ENCODE results near the gene CYBA. TPM values are rescaled to one million over a fixed set of nuclear protein-coding genes. Genes with fewer than 3 reads are reported as not detected.

The CYBA gene
- total RNA-seq, 1 donor from 2014 or later = 222 TPM

DNA sequence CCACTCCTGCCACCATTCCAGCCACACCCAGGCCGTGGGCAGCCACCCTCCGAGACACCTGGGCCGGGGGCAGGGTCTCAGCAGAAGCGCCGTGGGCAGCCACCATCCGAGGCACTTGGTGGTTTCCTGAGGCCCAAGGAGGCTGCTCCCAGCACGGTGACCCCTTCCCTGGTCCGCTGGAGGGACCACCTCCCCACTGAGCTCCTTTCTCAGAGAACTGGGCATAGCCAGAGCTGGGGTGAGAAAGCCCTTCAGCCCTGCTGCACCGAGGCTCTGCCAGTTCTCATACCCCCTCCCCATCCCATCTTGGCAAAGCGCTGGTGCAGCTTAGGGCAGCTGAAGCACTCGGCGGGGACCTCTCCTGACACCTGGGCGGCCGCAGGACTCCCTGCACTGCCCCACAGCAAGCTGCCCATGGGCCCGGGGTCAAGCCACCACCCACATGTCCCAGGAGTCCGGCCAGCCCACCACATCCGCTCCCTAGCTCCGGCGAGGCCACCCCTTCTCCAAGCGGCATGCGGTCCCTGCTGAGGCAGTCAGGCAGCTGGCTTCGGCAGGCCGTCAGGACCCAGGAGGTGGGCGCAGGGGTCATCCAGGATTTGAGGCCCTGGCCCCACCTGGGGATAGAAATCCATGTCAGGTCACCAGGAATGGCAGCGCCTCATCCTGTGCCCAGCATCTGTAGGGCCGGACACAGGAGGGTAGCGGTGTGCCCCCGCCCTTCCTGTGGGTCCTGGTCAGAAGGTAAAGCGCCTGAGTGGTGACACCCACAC is 1.3 kb upstream of the CYBA start:
- no peak for DNase-seq
- Mint-ChIP-seq H3K27ac (peak overlapping the region; percentile 96), H3K4me1 (peaks cover 15% of the 10 kb centered on the region), H3K4me3 (peak overlapping the region; percentile 48), H3K27me3 (no peaks in the 10 kb centered on the region), H3K36me3 (ENCODE audit: low read depth) (peaks cover 19% of the 10 kb centered on the region), H3K9me3 (no peaks in the 10 kb centered on the region)
- intact Hi-C loops (cut with micrococcal nuclease) = loop anchor here (1.0 to 5.0 kb wide), 7 partner anchors 11 to 130 kb away; partner anchors contain the start of genes MVD and ZC3H18

DNA sequence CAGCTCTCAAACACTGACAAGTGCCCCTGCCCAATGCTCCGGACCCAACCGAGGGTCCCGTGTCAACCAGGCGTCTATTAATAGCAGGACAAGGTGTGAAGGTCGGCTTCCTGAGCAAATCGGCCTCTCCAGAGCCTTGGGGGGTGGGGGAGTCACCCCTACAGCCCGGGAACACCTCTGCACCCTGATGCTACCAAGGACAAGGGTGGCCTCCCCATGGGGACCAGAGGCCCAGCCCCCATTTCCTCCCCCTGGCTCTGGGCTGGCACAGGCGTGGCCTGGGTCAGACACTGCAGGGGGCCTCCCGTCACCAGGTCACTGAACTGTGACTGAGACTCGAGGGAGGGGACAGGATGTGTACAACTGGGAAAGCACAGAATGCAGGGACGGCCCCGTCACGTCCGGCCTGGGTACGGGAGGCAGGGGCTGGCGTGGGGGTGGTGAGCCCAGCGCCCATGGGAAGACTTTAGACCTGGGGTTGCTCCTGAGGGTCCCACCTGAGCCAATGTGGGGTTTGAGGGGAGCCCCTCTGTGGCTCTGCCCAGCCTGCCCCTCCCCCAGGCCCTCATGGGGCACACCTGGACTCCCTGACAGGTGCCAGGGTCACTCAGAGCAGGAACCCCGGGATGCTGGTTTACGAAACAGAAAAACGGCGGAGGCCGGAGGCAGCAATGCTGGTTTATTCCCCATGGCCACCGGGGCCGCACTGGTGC is 579 bp upstream of the CYBA start:
- Mint-ChIP-seq H3K4me1 (peaks cover 15% of the 10 kb centered on the region), H3K27me3 (no peaks in the 10 kb centered on the region), H3K27ac (peak overlapping the region; percentile 96), H3K9me3 (no peaks in the 10 kb centered on the region), H3K4me3 (peak overlapping the region; percentile 90), H3K36me3 (ENCODE audit: low read depth) (peaks cover 19% of the 10 kb centered on the region)
- peak; percentile 94 for DNase-seq
- intact Hi-C loops (cut with micrococcal nuclease) = loop anchor here (1.0 to 5.0 kb wide), 7 partner anchors 12 to 131 kb away; partner anchors contain the start of genes MVD and ZC3H18

DNA sequence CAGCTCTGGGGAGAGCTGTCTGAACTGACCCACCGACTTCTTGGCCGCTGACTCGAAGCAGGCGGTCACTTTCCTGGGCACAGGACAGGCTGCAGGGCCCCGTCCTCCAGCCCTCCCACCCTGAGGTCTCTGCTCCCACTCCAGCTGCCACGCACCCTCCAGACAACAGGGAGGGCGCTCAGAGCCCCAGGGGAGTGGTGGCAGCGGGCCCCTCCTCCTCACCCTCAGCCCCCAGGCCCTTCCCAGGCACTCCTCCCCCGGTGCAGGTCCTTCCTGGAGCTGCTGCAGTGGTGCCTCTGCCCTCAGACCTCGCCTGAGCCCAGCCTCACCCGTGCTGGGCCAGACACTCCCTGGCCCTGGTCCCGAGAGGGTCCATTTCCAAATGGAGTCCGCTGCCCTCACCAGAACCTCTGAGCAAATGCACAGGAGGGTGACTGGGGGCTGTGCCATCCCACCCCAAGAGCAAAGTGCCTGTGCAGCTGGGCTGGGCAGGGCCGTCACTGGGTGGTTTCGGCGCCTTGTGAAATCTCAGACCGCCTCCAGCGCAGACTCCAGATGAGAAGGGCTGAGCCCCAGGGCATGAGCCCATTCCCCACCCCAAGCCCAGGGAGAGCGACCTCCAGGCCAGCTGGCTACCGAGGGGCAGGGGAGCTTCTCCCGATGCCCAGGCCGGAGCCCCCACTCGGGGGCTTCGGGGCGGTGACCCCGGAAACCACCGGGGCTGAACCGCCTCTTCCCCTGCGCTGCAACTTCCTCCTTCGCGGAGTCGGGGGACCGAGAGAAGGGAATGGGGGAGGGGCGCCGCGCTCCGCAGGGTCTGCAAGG is 717 bp downstream of the CYBA start:
- peak overlapping the region; percentile 90 for H3K4me3 Mint-ChIP-seq
- no peaks in the 10 kb centered on the region for H3K27me3 Mint-ChIP-seq
- DNase-seq = peak; percentile 85

DNA sequence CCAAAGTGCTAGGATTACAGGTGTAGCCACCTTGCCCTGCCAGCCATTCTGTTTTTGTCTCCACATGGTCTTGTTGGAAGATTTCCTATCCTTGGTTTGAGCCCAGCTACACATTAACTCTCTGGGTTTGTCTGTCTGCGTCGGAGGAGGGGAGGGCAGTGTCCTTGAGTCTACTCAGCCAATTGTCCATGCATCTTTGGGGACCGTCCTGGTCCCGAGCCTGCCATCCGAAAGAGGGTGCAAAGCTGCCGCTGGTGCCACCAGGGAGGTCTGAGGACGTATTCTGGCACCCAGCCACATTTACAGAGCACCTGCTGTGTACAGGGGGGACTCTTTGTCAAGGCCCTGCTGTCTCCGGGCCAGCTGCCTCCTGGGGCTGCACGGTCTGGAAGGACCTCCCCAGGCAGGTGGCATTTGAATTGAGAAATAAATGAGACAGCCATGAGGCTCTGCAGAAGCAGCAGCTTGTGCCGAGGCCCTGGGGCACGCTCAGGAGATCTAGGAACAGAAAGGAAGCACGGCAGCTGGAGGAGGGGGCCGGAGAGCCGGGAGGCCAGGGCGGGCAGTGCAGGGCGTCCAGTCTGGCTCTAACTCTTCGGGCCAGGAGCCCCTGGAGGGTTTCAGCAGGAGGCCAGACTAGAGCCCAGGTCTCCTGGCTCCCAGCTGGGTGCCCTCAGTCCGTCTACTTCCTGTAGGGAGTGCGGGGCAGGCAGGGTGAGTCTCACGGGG is 1.5 kb downstream of the CYBA start:
- peak overlapping the region; percentile 90 for H3K4me3 Mint-ChIP-seq
- H3K27ac Mint-ChIP-seq = peak overlapping the region; percentile 78
- peaks cover 15% of the 10 kb centered on the region for H3K4me1 Mint-ChIP-seq
- H3K36me3 Mint-ChIP-seq (ENCODE audit: low read depth) = peaks cover 20% of the 10 kb centered on the region
- no peak for DNase-seq
- no peaks in the 10 kb centered on the region for H3K9me3 Mint-ChIP-seq
- H3K27me3 Mint-ChIP-seq = no peaks in the 10 kb centered on the region
- intact Hi-C loops (cut with micrococcal nuclease) = no loop called here

More for the DNA sequence above, 717 bp downstream of the CYBA start:
- peaks cover 18% of the 10 kb centered on the region for H3K36me3 Mint-ChIP-seq (ENCODE audit: low read depth)
- H3K4me1 Mint-ChIP-seq = peaks cover 15% of the 10 kb centered on the region
- intact Hi-C loops (cut with micrococcal nuclease) = loop anchor here (2.0 to 5.0 kb wide), 4 partner anchors 15 to 132 kb away; partner anchors contain the start of gene ZC3H18
- H3K9me3 Mint-ChIP-seq = no peaks in the 10 kb centered on the region
- peak overlapping the region; percentile 96 for H3K27ac Mint-ChIP-seq

DNA sequence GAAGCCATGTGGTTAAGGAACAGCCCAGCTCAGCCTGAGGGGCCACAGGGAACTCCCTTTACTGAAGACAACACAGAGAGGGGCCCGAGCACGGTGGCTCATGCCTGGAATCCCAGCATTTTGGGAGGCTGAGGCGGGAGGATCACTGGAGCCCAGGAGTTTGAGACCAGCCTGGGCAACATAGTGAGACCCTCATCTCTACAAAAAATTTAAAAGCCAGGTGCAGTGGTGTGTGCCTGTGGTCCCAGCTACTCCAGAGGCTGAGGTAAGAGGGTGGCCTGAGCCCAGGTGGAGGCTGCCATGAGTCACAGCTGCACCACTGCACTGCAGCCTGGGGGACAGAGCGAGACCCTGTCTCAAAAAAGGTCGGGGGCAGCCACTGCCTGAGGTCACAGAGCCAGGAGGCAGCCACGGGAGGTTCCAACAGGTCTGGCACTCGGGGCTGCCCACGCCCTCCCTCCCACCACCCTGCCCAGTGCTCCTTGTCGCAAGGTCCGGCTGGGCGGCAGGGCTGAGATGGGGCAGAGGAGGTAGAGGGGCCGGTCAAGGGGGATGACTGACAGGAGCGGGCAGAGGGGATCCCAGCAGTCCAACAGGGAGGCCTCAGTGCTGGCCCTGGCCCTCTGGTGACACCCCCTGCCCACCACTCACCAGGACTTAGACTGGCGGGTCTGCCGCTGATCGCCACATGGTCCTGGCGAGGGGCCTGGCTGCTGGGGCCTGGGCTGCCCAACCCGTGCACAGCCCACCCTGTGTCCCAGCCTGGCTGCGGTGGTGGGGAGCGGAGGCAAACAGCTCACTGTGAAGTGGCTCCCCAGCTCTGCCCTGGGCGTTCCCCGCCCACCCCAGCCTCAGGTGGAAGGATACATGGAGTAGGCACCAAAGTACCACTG is 3.4 kb downstream of the CYBA start:
- Mint-ChIP-seq H3K27ac (no peak overlapping the region), H3K4me3 (no peak overlapping the region), H3K36me3 (ENCODE audit: low read depth) (peaks cover 26% of the 10 kb centered on the region), H3K27me3 (no peaks in the 10 kb centered on the region), H3K4me1 (peaks cover 15% of the 10 kb centered on the region), H3K9me3 (no peaks in the 10 kb centered on the region)
- intact Hi-C loops (cut with micrococcal nuclease) = no loop called here
- no peak for DNase-seq

DNA sequence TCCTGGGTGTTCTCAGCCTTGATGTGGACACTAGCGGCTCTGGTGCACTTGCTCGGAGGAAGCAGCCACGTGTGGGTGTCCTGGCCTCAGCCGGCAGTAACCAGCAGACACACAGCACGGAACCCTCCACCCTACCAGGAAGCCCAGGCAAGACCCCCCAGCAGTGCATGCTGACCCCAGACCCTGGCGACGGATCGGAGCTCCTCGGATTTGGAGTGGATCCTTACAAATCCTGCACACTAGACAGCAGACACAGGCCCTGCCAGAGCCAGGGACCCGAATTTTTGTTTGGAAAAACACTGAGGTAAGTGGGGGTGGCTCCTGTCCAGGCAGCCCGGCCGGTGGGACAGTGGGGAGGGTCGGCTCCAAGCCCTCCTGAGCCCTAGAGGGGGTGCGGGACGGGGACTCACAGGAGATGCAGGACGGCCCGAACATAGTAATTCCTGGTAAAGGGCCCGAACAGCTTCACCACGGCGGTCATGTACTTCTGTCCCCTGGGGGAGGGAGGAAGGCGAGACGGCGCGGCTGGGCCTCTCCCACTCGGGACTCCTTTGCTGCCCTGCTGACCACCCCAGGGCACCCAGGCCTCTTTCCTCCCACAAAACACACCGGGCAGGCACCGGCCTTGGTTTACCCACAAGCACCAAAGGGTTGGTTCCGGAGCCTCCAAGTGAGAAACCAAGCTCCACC is 4.4 kb downstream of the CYBA start:
- Mint-ChIP-seq H3K4me3 (no peak overlapping the region), H3K4me1 (peaks cover 13% of the 10 kb centered on the region), H3K9me3 (no peaks in the 10 kb centered on the region), H3K36me3 (ENCODE audit: low read depth) (peaks cover 32% of the 10 kb centered on the region), H3K27me3 (no peaks in the 10 kb centered on the region), H3K27ac (no peak overlapping the region)
- intact Hi-C loops (cut with micrococcal nuclease) = no loop called here
- no peak for DNase-seq

DNA sequence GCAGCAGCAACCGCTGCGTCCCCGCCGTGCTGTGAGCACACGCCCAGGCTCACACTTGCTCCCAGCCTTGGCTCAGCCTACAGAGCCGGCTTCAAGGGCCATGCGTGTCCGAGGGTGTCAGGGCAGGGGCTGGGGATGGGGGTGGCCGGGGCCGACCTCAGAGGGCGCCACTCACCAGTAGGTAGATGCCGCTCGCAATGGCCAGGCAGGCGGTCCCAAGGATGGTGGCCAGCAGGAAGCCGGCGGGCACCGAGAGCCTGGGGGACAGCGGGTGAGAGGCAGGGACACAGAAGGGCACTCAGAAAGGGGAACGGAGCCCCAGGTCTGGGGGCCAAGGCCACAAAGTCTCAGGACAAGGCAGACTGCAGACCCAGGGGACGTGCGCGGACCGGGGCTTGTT is 4.9 kb downstream of the CYBA start:
- H3K36me3 Mint-ChIP-seq (ENCODE audit: low read depth) = peaks cover 30% of the 10 kb centered on the region
- H3K9me3 Mint-ChIP-seq = no peaks in the 10 kb centered on the region
- peaks cover 8% of the 10 kb centered on the region for H3K4me1 Mint-ChIP-seq
- peaks cover 1% of the 10 kb centered on the region for H3K27me3 Mint-ChIP-seq
- no peak for DNase-seq
- H3K4me3 Mint-ChIP-seq = no peak overlapping the region
- H3K27ac Mint-ChIP-seq = no peak overlapping the region
- intact Hi-C loops (cut with micrococcal nuclease) = no loop called here

DNA sequence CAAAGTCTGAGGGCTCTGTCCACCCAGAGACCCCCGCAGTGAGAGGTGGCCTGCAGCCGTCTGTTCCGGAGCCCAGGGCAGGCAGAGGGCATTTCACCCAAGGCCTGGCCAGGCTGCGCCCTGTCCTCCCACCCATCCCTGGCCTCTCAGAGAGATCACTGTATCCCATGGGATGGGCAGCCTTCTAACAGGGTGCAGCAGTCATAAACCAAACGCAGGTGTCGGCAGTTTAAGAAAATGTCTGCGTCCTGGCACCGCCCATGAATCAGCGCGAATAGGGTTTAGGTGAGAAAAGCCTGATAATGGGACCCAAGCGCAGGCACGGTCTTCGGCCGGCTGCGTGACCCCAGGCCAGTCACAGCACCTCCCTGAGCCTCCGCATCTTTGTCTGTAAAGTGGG is 5.4 kb downstream of the CYBA start:
- no peak overlapping the region for H3K4me3 Mint-ChIP-seq
- H3K36me3 Mint-ChIP-seq (ENCODE audit: low read depth) = peaks cover 29% of the 10 kb centered on the region
- H3K27me3 Mint-ChIP-seq = peaks cover 4% of the 10 kb centered on the region
- intact Hi-C loops (cut with micrococcal nuclease) = no loop called here
- peaks cover 8% of the 10 kb centered on the region for H3K4me1 Mint-ChIP-seq
- no peak for DNase-seq
- H3K9me3 Mint-ChIP-seq = no peaks in the 10 kb centered on the region
- no peak overlapping the region for H3K27ac Mint-ChIP-seq

DNA sequence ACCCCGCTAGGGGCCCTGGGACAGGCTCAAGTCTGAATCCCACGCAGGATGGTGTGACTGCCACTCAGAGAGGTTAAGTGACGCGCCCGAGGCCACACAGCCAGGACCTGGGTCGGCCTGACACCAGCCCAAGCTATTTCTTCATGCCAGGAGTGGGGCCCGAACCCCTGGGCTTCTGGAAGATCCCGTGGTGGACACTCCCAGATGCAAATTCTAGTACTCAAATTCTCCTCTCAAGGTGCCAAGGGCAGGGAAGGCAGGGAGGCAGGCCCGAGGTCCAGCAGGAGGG is 7.3 kb downstream of the CYBA start:
- Mint-ChIP-seq H3K27ac (no peak overlapping the region), H3K4me1 (peaks cover 6% of the 10 kb centered on the region), H3K9me3 (no peaks in the 10 kb centered on the region), H3K36me3 (ENCODE audit: low read depth) (peaks cover 23% of the 10 kb centered on the region), H3K4me3 (no peak overlapping the region), H3K27me3 (peaks cover 11% of the 10 kb centered on the region)
- DNase-seq = no peak
- intact Hi-C loops (cut with micrococcal nuclease) = no loop called here

DNA sequence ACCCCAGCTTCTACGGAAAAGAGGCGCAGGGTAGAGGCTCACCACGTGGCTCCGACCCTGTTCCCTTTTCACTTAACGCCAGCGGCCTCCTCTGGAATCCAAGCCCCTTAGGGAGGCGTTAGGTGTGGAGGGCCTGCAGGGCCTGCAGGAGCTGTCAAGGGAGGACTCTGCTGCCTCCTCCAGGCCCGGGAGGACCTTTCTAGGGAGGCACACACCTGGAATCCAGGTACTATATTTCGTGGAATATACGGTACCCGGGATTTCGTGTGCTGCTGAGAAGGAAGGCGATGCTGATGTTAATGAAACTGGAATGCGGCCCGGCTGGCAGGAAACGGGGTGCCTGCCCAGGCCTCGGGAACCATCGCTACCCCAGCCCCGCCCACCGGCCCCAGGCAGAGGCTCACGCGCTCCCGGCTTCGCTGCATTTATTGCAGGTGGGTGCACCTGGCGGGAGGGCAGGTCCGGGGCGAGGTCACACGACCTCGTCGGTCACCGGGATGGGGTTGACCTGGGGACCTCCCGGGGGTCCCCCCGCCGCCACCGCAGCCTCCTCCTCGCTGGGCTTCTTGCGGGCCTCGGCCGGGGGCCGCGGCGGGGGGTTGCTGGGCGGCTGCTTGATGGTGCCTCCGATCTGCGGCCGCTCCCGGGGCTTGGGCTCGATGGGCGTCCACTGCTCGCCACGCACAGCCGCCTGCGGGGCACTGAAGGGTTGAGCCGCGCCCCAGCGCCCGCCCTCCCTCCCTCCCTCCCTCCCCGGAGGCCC is 7.8 kb downstream of the CYBA start:
- peaks cover 6% of the 10 kb centered on the region for H3K4me1 Mint-ChIP-seq
- no peak for DNase-seq
- peaks cover 23% of the 10 kb centered on the region for H3K36me3 Mint-ChIP-seq (ENCODE audit: low read depth)
- peaks cover 16% of the 10 kb centered on the region for H3K27me3 Mint-ChIP-seq
- intact Hi-C loops (cut with micrococcal nuclease) = no loop called here
- H3K27ac Mint-ChIP-seq = no peak overlapping the region
- H3K9me3 Mint-ChIP-seq = no peaks in the 10 kb centered on the region
- H3K4me3 Mint-ChIP-seq = no peak overlapping the region

DNA sequence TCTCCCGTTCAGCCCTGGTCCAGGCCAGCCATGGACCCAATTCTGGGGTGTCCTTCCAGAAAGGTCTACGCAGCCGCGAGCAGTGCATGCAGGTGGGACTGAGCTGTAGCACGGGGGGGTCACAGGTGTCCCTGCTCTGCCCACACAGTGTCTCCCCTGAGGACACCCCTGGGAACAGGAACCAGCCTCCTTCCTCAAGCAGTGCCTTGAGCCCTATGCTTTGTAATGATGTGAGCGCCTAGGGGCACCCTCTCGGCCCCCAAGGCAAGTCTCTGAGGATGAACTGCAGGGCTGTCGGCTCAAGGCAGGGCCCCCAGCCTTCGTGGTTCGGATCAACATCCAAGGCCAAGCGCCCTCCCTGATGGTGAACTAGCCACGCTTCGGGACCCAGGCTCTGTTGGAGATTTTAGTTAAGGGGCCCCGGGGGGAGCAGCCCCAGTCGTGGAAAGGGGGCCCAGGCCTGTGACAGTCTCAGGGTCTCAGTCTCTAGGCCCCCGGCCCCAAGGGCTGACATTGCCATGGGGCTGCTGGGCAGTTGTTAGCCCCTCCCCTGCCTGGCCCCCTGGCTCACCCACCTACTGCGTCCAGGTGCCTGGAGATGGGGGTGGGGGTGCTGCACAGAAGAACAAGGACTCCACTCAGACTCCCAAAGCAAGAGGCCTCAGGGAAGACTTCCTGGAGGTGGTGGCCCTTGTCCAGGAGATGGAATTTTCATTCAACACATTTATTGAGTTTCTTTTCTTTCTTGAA is 10.2 kb downstream of the CYBA start:
- peaks cover 16% of the 10 kb centered on the region for H3K4me1 Mint-ChIP-seq
- peaks cover 23% of the 10 kb centered on the region for H3K36me3 Mint-ChIP-seq (ENCODE audit: low read depth)
- no peak overlapping the region for H3K27ac Mint-ChIP-seq

More for the DNA sequence above, 10.2 kb downstream of the CYBA start:
- no peaks in the 10 kb centered on the region for H3K9me3 Mint-ChIP-seq
- intact Hi-C loops (cut with micrococcal nuclease) = no loop called here
- no peak for DNase-seq
- H3K27me3 Mint-ChIP-seq = peaks cover 25% of the 10 kb centered on the region
- no peak overlapping the region for H3K4me3 Mint-ChIP-seq

Measured in activated CD4-positive, alpha-beta T cell treated with anti-CD3 and anti-CD28 coated beads, Interleukin-2, amount 10 ng/mL, durations not matched to agents 24 days and 14 days (primary cell).